ENCODE measurements around the gene SF3B3. TPM values are rescaled to one million over a fixed set of nuclear protein-coding genes. Genes with fewer than 3 reads are reported as not detected.

SF3B3 gene
- total RNA-seq, 2 experiments from 2014 or later = 195 to 441 TPM

DNA sequence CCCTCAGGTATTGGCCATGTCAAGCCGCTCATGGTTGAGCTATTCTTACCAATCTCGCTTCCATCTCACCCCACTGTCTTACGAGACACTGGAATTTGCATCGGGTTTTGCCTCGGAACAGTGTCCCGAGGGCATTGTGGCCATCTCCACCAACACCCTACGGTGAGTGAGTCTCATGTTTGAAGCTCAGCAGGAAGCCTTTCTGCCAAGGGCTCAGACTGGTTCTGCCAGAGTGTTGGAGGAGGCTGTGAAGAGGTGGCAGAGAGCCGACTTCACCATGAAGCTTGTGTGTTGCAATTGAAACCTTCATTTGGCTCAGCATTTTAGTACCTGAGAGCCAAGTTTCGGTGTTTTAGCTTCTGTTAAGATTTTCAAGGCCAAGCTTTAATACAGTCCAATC, 38.0 kb downstream of the SF3B3 start:
- Histone ChIP-seq H3K4me2 (ENCODE audit: low read length) (no peak overlapping the region), H3K4me1 (ENCODE audit: insufficient read depth, low read length, poor library complexity, severe bottlenecking) (no peaks in the 10 kb centered on the region), H4K20me1 (ENCODE audit: insufficient read depth, low read length) (peaks cover 4% of the 10 kb centered on the region; the same call in 1 of the 2 replicates), H2AFZ (ENCODE audit: low read length) (no peak overlapping the region), H3K36me3 (ENCODE audit: insufficient read depth, low read length) (peaks cover 99% of the 10 kb centered on the region), H3K9me2 (ENCODE audit: insufficient read depth, low read length) (no peaks in the 10 kb centered on the region), H3K9me3 (ENCODE audit: low read length) (no peaks in the 10 kb centered on the region), H3K27ac (ENCODE audit: low read depth, low read length, poor library complexity, severe bottlenecking) (no peak overlapping the region), H3K79me2 (ENCODE audit: insufficient read depth, low read depth, low read length) (peaks cover 16% of the 10 kb centered on the region; the same call in 1 of the 2 replicates), H3K4me3 (ENCODE audit: low read depth, low read length, poor library complexity, severe bottlenecking) (no peak overlapping the region)
- no peak for DNase-seq (ENCODE audit: low spot score)
- intact Hi-C loops (cut with micrococcal nuclease; ENCODE audit: unreplicated experiment) = loop anchor here (2.0 kb wide), 2 partner anchors 19 to 27 kb away; no protein-coding TSS in a partner anchor
- ChIA-PET POLR2A (interaction anchor here (0.6 to 1.5 kb wide), 2 partner anchors 28 to 229 kb away, joined by 4 to 5 read pairs; no protein-coding TSS in a partner anchor), CTCF (ENCODE audit: unreplicated experiment) (interaction anchor here (1.3 kb wide), 1 partner anchor 192 kb away, joined by 3 read pairs; no protein-coding TSS in a partner anchor)
- no TSS peak for BruUV-seq (replicated peaks)
- TF ChIP-seq, protein P1, sequence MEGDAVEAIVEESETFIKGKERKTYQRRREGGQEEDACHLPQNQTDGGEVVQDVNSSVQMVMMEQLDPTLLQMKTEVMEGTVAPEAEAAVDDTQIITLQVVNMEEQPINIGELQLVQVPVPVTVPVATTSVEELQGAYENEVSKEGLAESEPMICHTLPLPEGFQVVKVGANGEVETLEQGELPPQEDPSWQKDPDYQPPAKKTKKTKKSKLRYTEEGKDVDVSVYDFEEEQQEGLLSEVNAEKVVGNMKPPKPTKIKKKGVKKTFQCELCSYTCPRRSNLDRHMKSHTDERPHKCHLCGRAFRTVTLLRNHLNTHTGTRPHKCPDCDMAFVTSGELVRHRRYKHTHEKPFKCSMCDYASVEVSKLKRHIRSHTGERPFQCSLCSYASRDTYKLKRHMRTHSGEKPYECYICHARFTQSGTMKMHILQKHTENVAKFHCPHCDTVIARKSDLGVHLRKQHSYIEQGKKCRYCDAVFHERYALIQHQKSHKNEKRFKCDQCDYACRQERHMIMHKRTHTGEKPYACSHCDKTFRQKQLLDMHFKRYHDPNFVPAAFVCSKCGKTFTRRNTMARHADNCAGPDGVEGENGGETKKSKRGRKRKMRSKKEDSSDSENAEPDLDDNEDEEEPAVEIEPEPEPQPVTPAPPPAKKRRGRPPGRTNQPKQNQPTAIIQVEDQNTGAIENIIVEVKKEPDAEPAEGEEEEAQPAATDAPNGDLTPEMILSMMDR (conservative IDR thresholded peaks at IDR 0.05; ENCODE audit: low read length) = no peak
- no peak for TF ChIP-seq EZH2phosphoT487 (IDR thresholded peaks at IDR 0.05; ENCODE audit: borderline replicate concordance, low read depth, low read length)

DNA sequence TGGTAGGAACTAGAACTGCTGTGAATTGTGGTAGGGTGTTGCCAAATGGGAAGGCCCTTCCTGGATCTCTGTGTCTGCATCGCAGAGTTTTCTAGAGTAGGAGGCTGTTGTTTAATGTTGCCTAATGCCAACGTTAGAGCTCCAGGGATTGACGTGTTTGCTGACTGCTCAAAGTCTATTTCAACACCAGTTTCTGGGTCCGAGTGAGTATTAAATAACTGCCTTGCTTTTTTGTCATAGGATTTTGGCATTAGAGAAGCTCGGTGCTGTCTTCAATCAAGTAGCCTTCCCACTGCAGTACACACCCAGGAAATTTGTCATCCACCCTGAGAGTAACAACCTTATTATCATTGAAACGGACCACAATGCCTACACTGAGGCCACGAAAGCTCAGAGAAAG, 40.0 kb downstream of the SF3B3 start:
- no peaks in the 10 kb centered on the region for H3K9me2 ChIP-seq (ENCODE audit: insufficient read depth, low read length)
- no TSS peak for BruUV-seq (replicated peaks)
- no peaks in the 10 kb centered on the region for H3K4me1 ChIP-seq (ENCODE audit: insufficient read depth, low read length, poor library complexity, severe bottlenecking)
- POLR2A ChIA-PET = no interaction called here
- peaks cover 3% of the 10 kb centered on the region; the same call in 1 of the 2 replicates for H3K79me2 ChIP-seq (ENCODE audit: insufficient read depth, low read depth, low read length)
- no peak overlapping the region for H2AFZ ChIP-seq (ENCODE audit: low read length)
- no peak overlapping the region for H3K4me2 ChIP-seq (ENCODE audit: low read length)
- CTCF ChIA-PET (ENCODE audit: unreplicated experiment) = no interaction called here
- H3K4me3 ChIP-seq (ENCODE audit: low read depth, low read length, poor library complexity, severe bottlenecking) = no peak overlapping the region
- no peak for TF ChIP-seq EZH2phosphoT487 (IDR thresholded peaks at IDR 0.05; ENCODE audit: borderline replicate concordance, low read depth, low read length)
- TF ChIP-seq, protein P1 (conservative IDR thresholded peaks at IDR 0.05; ENCODE audit: low read length) = no peak
- peaks cover 99% of the 10 kb centered on the region for H3K36me3 ChIP-seq (ENCODE audit: insufficient read depth, low read length)
- H3K9me3 ChIP-seq (ENCODE audit: low read length) = no peaks in the 10 kb centered on the region
- no peak for DNase-seq (ENCODE audit: low spot score)
- H3K27ac ChIP-seq (ENCODE audit: low read depth, low read length, poor library complexity, severe bottlenecking) = no peak overlapping the region
- intact Hi-C loops (cut with micrococcal nuclease; ENCODE audit: unreplicated experiment) = loop anchor here (2.0 kb wide), 1 partner anchor 21 kb away; no protein-coding TSS in a partner anchor
- H4K20me1 ChIP-seq (ENCODE audit: insufficient read depth, low read length) = no peaks in the 10 kb centered on the region; the same call in 1 of the 2 replicates

DNA sequence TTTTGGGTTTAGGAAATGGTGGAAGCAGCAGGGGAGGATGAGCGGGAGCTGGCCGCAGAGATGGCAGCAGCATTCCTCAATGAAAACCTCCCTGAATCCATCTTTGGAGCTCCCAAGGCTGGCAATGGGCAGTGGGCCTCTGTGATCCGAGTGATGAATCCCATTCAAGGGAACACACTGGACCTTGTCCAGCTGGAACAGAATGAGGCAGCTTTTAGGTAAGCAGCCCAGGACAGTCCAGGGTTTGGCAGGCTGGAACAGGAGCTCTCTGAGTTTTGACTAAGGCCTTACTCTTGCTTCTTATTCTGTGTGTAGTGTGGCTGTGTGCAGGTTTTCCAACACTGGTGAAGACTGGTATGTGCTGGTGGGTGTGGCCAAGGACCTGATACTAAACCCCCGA, 41.4 kb downstream of the SF3B3 start:
- Histone ChIP-seq H3K79me2 (ENCODE audit: insufficient read depth, low read depth, low read length) (peaks cover 3% of the 10 kb centered on the region; the same call in 1 of the 2 replicates), H3K9me2 (ENCODE audit: insufficient read depth, low read length) (no peaks in the 10 kb centered on the region), H3K9me3 (ENCODE audit: low read length) (no peaks in the 10 kb centered on the region), H2AFZ (ENCODE audit: low read length) (no peak overlapping the region), H3K4me2 (ENCODE audit: low read length) (no peak overlapping the region), H3K36me3 (ENCODE audit: insufficient read depth, low read length) (peaks cover 99% of the 10 kb centered on the region), H3K4me3 (ENCODE audit: low read depth, low read length, poor library complexity, severe bottlenecking) (no peak overlapping the region), H4K20me1 (ENCODE audit: insufficient read depth, low read length) (no peaks in the 10 kb centered on the region; the same call in 1 of the 2 replicates), H3K27ac (ENCODE audit: low read depth, low read length, poor library complexity, severe bottlenecking) (no peak overlapping the region), H3K4me1 (ENCODE audit: insufficient read depth, low read length, poor library complexity, severe bottlenecking) (no peaks in the 10 kb centered on the region)
- POLR2A ChIA-PET = interaction anchor here (1.0 to 1.2 kb wide), 2 partner anchors 11 to 161 kb away, joined by 3 read pairs; no protein-coding TSS in a partner anchor
- no peak for DNase-seq (ENCODE audit: low spot score)
- no TSS peak for BruUV-seq (replicated peaks)
- intact Hi-C loops (cut with micrococcal nuclease; ENCODE audit: unreplicated experiment) = no loop called here
- TF ChIP-seq EZH2phosphoT487 (IDR thresholded peaks at IDR 0.05; ENCODE audit: borderline replicate concordance, low read depth, low read length) = no peak
- TF ChIP-seq, protein P1 (conservative IDR thresholded peaks at IDR 0.05; ENCODE audit: low read length) = no peak
- CTCF ChIA-PET (ENCODE audit: unreplicated experiment) = no interaction called here

Data from OCI-LY7 (cell line).